22Rv1 (cell line): Measurements from ENCODE around the gene ERLIN1.

ENCODE experiments used
- H3K27ac ChIP-seq: fragments of 450-650 bp; 2 replicates; pipeline ENCODE4 v1.5.1; 2017
- ZFX ChIP-seq: fragments of 450-650 bp; IDR thresholded peaks from 2 replicates; pipeline ENCODE4 v1.6.1; 2017; ENCODE audit warnings: antibody characterized with exemption, borderline replicate concordance
- TF ChIP-seq, protein P1 (sequence below): fragments of 450-650 bp; IDR thresholded peaks from 2 replicates; pipeline ENCODE4 v1.5.1; 2017; ENCODE audit warnings: mild to moderate bottlenecking

ERLIN1 gene

GRCh38 chr10:100172349-100172748, 13.5 kb downstream of the ERLIN1 start:
- H3K27ac ChIP-seq = no peak overlapping the region
- TF ChIP-seq, protein P1, sequence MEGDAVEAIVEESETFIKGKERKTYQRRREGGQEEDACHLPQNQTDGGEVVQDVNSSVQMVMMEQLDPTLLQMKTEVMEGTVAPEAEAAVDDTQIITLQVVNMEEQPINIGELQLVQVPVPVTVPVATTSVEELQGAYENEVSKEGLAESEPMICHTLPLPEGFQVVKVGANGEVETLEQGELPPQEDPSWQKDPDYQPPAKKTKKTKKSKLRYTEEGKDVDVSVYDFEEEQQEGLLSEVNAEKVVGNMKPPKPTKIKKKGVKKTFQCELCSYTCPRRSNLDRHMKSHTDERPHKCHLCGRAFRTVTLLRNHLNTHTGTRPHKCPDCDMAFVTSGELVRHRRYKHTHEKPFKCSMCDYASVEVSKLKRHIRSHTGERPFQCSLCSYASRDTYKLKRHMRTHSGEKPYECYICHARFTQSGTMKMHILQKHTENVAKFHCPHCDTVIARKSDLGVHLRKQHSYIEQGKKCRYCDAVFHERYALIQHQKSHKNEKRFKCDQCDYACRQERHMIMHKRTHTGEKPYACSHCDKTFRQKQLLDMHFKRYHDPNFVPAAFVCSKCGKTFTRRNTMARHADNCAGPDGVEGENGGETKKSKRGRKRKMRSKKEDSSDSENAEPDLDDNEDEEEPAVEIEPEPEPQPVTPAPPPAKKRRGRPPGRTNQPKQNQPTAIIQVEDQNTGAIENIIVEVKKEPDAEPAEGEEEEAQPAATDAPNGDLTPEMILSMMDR = no peak
- no peak for TF ChIP-seq ZFX

GRCh38 chr10:100168313-100168643, 17.6 kb downstream of the ERLIN1 start:
- no peak overlapping the region for H3K27ac ChIP-seq
- TF ChIP-seq, protein P1 = no peak
- no peak for TF ChIP-seq ZFX

DNA sequence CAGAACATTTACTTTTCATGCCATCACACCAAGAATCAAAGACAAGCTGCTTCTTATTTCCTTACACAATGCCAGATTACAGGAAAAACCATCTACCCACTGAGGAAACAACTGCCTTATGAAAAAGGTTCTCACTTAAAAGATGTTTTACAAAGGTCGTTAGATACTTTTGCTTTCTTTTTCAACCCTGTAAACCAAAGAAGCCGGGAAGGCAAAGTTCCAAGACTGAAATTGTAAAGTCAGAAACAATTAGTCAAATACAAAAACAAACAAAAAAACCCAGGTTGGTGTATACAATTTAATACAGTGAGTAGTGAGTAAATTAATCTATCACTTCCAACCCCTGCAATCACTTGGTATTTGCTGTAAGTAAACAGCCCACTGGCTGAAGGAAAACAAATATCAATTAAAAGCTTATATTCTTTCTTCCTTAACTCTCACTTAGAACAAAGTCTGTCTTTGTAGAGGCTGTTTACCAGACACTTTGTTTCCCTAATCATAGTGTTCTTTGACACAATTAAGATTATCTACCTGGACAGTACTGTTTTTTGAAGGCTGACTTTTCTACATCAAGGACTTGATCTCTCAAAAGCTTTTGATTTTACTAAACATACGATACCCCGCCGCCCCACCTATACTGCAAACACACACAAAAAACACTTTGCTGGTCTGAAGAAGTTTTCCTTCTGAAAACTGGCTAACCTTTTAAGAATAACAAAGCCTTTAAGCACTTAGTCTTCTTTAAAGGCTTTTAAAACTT, 18.1 kb downstream of the ERLIN1 start:
- no peak for TF ChIP-seq ZFX
- TF ChIP-seq, protein P1 = no peak
- H3K27ac ChIP-seq = no peak overlapping the region

DNA sequence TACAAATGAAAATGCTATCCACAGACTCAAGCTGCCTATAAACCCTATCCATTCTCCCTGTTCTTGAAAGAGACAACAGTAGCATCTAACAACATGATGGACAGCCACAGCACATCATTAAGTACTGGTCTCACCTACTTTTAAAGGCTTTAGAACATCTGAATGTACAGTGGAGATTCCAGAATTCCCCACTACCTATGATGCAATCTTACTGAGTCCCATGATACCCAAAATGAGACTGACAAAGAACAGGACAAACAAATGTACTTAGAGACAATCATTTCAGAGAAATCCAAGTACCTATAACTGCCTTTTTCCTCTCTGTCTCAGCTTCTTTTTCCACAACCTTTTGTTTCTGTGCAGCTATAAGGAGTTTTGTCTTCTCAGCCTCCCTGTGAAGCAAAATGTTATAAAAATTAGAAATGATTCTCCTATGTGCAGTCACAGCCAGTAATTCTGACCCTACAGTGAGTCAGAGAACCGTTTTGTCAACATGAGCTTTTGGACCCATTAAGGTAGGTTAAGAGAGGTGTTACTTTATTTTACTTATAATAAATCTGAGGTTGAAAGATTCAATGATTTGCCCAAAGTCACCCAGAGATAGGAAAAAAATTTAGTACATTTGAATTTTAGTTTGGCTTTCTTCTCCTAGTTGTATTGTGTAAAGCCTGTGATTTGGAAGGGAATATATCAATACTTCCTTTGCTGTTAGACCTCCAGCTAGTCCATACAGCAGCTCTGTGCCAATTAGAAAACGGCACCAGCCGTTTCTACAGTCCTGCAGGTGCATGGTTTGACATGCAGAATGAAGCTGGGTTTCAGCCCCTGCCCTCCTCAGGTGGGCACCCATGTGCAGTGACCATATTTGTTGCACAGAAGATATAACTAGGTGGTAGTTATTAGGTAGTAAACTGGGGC, 21.9 kb downstream of the ERLIN1 start:
- no peak overlapping the region for H3K27ac ChIP-seq
- TF ChIP-seq, protein P1 = no peak
- TF ChIP-seq ZFX = no peak

DNA sequence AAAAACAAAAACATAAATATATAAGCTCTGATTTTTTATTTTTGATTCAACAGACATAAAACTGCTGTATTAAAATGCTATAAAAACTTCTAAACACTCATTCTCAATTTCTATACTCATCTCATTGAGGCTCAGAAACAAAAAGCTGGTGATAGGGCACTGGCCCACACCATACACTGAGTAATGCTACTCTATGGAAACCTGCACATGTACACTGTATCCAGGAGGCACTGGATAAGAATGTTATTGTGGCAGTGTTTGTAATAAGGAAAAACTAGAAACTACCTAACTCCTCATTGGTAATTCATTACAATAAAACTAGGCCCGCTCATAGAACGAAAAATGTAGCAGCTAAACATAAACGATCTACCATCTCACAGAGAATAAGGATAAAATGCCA, 23.1 kb downstream of the ERLIN1 start:
- H3K27ac ChIP-seq = no peak overlapping the region
- TF ChIP-seq, protein P1 = no peak
- TF ChIP-seq ZFX = no peak

GRCh38 chr10:100158044-100158805, 27.6 kb downstream of the ERLIN1 start:
- TF ChIP-seq, protein P1 = no peak
- no peak overlapping the region for H3K27ac ChIP-seq
